HepG2 (cell line): ENCODE data around the gene CHN1. TPM values are rescaled to one million over a fixed set of nuclear protein-coding genes. Genes with fewer than 3 reads are reported as not detected.

ENCODE experiments used
- ATAC-seq: fragments of 200-7000 bp; cut with Tn5 transposase; 3 replicates; pipeline ENCODE4 v1.9.1; 2020; ENCODE audit warnings: mild to moderate bottlenecking, moderate library complexity
- BruUV-seq: library from RNA; stranded (reverse); fragments of 400-500 nt; replicated peaks from 2 replicates; lab custom pipeline; 2021; lab: Mats Ljungman, UMichigan
- CTCF ChIA-PET: fragments of 300-600 bp; formaldehyde crosslinking; extraction: SDS; loops from one replicate; lab custom pipeline; 2021; ENCODE audit warnings: low total read pairs, inconsistent platforms, low intra/inter-chr PET ratio; lab: Yijun Ruan, JAX
- POLR2A ChIA-PET: fragments of 350-600 bp; sonication (Branson Sonifier 250); formaldehyde crosslinking; loops from one replicate; lab custom pipeline; 2020; ENCODE audit warnings: antibody characterized with exemption, inconsistent platforms; lab: Yijun Ruan, JAX
- DNase-seq: peaks from one replicate; pipeline ENCODE4 v3.0.0-alpha.2; 2015; ENCODE audit warnings: low spot score
- FAIRE-seq: peaks from 3 replicates; lab custom pipeline; 2011; peaks lifted over from hg19 to GRCh38; lab: Jason Lieb, UNC
- H2AFZ ChIP-seq: one replicate; pipeline ENCODE4 v1.6.1; 2011; ENCODE audit warnings: low read length, inconsistent platforms
- H3K27ac ChIP-seq: fragments of 300-600 bp; 3 replicates; pipeline ENCODE4 v1.8.0; 2011; ENCODE audit warnings: mixed run types, mild to moderate bottlenecking, mixed read lengths, low read length, inconsistent platforms; ENCODE audit not compliant: insufficient read depth; ENCODE audit errors: extremely low read length
- H3K27me3 ChIP-seq, 2 experiments: fragments of 200-600 bp in 1 of 2; 2 replicates in 1 of 2; 3 replicates in 1 of 2; pipeline versions ENCODE4 v1.6.0 to v1.8.0; 2011; ENCODE audit warnings: low read length in 2 of 2, mild to moderate bottlenecking in 2 of 2, moderate library complexity in 2 of 2, inconsistent platforms in 1 of 2; ENCODE audit not compliant: insufficient read depth in 2 of 2, control insufficient read depth in 1 of 2
- H3K36me3 ChIP-seq, 2 experiments: fragments of 200-600 bp in 1 of 2; replicated peaks in 1 of 2; 2 replicates in 1 of 2; 3 replicates in 1 of 2; pipeline versions ENCODE4 v1.5.1 to v1.8.0; 2011; ENCODE audit warnings: low read length in 2 of 2, inconsistent platforms in 1 of 2; ENCODE audit not compliant: insufficient read depth in 2 of 2, control insufficient read depth in 1 of 2
- H3K4me1 ChIP-seq: 2 replicates; pipeline ENCODE4 v1.5.1; 2012; ENCODE audit warnings: low read length, inconsistent platforms; ENCODE audit not compliant: insufficient read depth
- H3K4me2 ChIP-seq: 2 replicates; pipeline ENCODE4 v1.6.0; 2011; ENCODE audit warnings: low read depth, low read length, inconsistent platforms
- H3K4me3 ChIP-seq, 3 experiments: fragments of 200-600 bp in 1 of 3; sonication (generic), shearing (Covaris generic) in 1 of 3; replicated peaks in 1 of 3; 2 replicates each; pipeline ENCODE4 v1.5.1; 2011 to 2016; ENCODE audit warnings: low read length in 3 of 3, inconsistent platforms in 2 of 3, low read depth in 2 of 3, mild to moderate bottlenecking in 2 of 3, control low read depth in 1 of 3, mixed read lengths in 1 of 3; ENCODE audit not compliant: insufficient read depth in 1 of 3
- H3K79me2 ChIP-seq: one replicate; pipeline ENCODE4 v1.6.1; 2011; ENCODE audit warnings: low read length, inconsistent platforms; ENCODE audit not compliant: insufficient read depth
- H3K9ac ChIP-seq: 2 replicates; pipeline ENCODE4 v1.6.0; 2011; ENCODE audit warnings: mild to moderate bottlenecking, low read depth, low read length, inconsistent platforms; ENCODE audit not compliant: insufficient read depth
- H3K9me3 ChIP-seq: 2 replicates; pipeline ENCODE4 v1.5.1; 2012; ENCODE audit warnings: mild to moderate bottlenecking, low read length
- H4K20me1 ChIP-seq: 2 replicates; pipeline ENCODE4 v1.6.0; 2011; ENCODE audit warnings: inconsistent platforms, mild to moderate bottlenecking, low read length, moderate library complexity; ENCODE audit not compliant: insufficient read depth
- ATF7 ChIP-seq, 2 experiments: fragments of 450-650 bp in 1 of 2; sonication (generic) in 1 of 2; formaldehyde crosslinking in 1 of 2; IDR thresholded peaks; 2 replicates each; pipeline versions ENCODE4 v1.4.0 to v1.6.1; 2016 to 2020; ENCODE audit warnings: antibody characterized with exemption in 1 of 2, mild to moderate bottlenecking in 1 of 2, missing genetic modification reagents in 1 of 2
- CREB3 ChIP-seq: sonication (generic); formaldehyde crosslinking; IDR thresholded peaks from 2 replicates; pipeline ENCODE4 v1.5.0; 2020; ENCODE audit warnings: missing genetic modification reagents
- FOXM1 ChIP-seq: sonication (generic); formaldehyde crosslinking; IDR thresholded peaks from 2 replicates; pipeline ENCODE4 v1.5.0; 2020; ENCODE audit warnings: missing genetic modification reagents
- IRF9 ChIP-seq: sonication (generic); formaldehyde crosslinking; IDR thresholded peaks from 2 replicates; pipeline ENCODE4 v1.8.0; 2022; ENCODE audit warnings: missing genetic modification reagents, mild to moderate bottlenecking, borderline replicate concordance
- KDM1A ChIP-seq: IDR thresholded peaks from 2 replicates; pipeline ENCODE4 v1.6.1; 2016; ENCODE audit warnings: missing compliant biosample characterization
- ZBTB20 ChIP-seq: sonication (generic); formaldehyde crosslinking; IDR thresholded peaks from 2 replicates; pipeline ENCODE4 v1.8.1; 2023; ENCODE audit warnings: missing genetic modification reagents, low read depth, mild to moderate bottlenecking, borderline replicate concordance
- ZNF160 ChIP-seq: sonication (generic); formaldehyde crosslinking; IDR thresholded peaks from 2 replicates; pipeline ENCODE4 v1.8.0; 2022; ENCODE audit warnings: mild to moderate bottlenecking, inconsistent platforms, missing genetic modification reagents
- ZNF549 ChIP-seq: sonication (generic); formaldehyde crosslinking; IDR thresholded peaks from 2 replicates; pipeline ENCODE4 v1.5.0; 2020; ENCODE audit warnings: missing genetic modification reagents
- WGBS: methylation state at CpG from one replicate; pipeline ENCODE4 v1.1.6; 2017; ENCODE audit warnings: low lambda C conversion rate; 5-methylcytosine and 5-hydroxymethylcytosine counted together
- in situ Hi-C: cut with HindIII; loops from 2 replicates; pipeline ENCODE4 v1.10.0; 2017; ENCODE audit warnings: low pct_unique_long_range_greater_than_20kb; ENCODE audit not compliant: extremely low pct_ligation_motif_present
- intact Hi-C: fragments of 100-400 bp; cut with micrococcal nuclease; formaldehyde crosslinking; loops from one replicate; pipeline ENCODE4 v1.10.0; 2022; ENCODE audit not compliant: unreplicated experiment
- polyA plus RNA-seq, 8 experiments: library from polyadenylated mRNA; depleted of rRNA in 3 of 8; stranded (reverse) in 7 of 8; unstranded in 1 of 8; fragments of >200 nt; fragmentation: Illumina TruSeq in 4 of 8; extraction: Trizol in 4 of 8; gene quantifications; 2 replicates each; pipeline versions ENCODE4 v1.2.1 to v1.2.3, GENCODE V29; 2011 to 2016; ENCODE audit warnings: low read depth in 4 of 8, missing spikeins in 1 of 8, mixed read lengths in 1 of 8; ENCODE audit not compliant: insufficient read depth in 1 of 8
- total RNA-seq, 5 experiments: library from RNA; depleted of rRNA; stranded (reverse); fragments of >200 nt; fragmentation: Illumina TruSeq; extraction: Trizol; gene quantifications; 2 replicates each; pipeline ENCODE4 v1.2.3, GENCODE V29; 2016; ENCODE audit warnings: low read depth in 1 of 5

Gene CHN1
- total and polyA plus RNA-seq, 2 of the 13 experiments (the other 11 are each of a cell fraction or from before 2014, with no cell fraction given), result 2.8 to 3.5 TPM

- intact Hi-C loops (no loop called here), in situ Hi-C loops (no loop called here)
- Histone ChIP-seq H3K27me3 (peaks cover 0 to 47% of the 10 kb centered on the region in 2 experiments; a peak in 3 of 5 replicates), H3K4me3 (no peak overlapping the region), H3K9ac (no peak overlapping the region), H3K4me2 (no peak overlapping the region), H3K79me2 (no peaks in the 10 kb centered on the region), H3K36me3 (no peaks in the 10 kb centered on the region), H3K27ac (no peak overlapping the region), H3K9me3 (no peaks in the 10 kb centered on the region), H4K20me1 (no peaks in the 10 kb centered on the region), H2AFZ (no peak overlapping the region), H3K4me1 (peaks cover 13% of the 10 kb centered on the region; the same call in 1 of the 2 replicates)
- FAIRE-seq (no peak), ATAC-seq (no peak), DNase-seq (no peak)
- ChIA-PET POLR2A (no interaction called here), CTCF (no interaction called here)
- WGBS, result 5% methylated on average over 2 of the region's 2 CpGs
- TF ChIP-seq ZNF549 (CRISPR knock-in tag) (no peak), KDM1A (CRISPR knock-in tag) (no peak), ZBTB20 (CRISPR knock-in tag) (no peak), ATF7 (IDR thresholded peaks at IDR 0.05) (no peak), ATF7 (CRISPR knock-in tag; IDR thresholded peaks at IDR 0.05) (no peak), ZNF160 (no peak), FOXM1 (CRISPR knock-in tag) (no peak), IRF9 (CRISPR knock-in tag) (no peak), CREB3 (CRISPR knock-in tag) (no peak)
- BruUV-seq, result no TSS peak
Measured at GRCh38 chr2:175006281-175006680, 1.1 kb upstream of the CHN1 start.
